Skin epidermis (tissue), 12 donors: ENCODE results near the gene MIA2.
A peak's percentile ranks its signal among the peaks of the same experiment; 100 is the strongest.

Experiments used
- H3K27ac ChIP-seq, 21 experiments: fragments of 200-600 bp; sonication (generic) in 11 of 21; one replicate each; pipeline ENCODE4 v1.5.0; 2020; ENCODE audit warnings: mild to moderate bottlenecking in 3 of 21, inconsistent platforms in 2 of 21, moderate library complexity in 2 of 21
- H3K4me3 ChIP-seq, 7 experiments: fragments of 200-600 bp; sonication (generic) in 2 of 7; one replicate each; pipeline ENCODE4 v1.5.0; 2020; ENCODE audit warnings: inconsistent platforms in 2 of 7, mild to moderate bottlenecking in 2 of 7, moderate library complexity in 1 of 7

Gene MIA2

DNA sequence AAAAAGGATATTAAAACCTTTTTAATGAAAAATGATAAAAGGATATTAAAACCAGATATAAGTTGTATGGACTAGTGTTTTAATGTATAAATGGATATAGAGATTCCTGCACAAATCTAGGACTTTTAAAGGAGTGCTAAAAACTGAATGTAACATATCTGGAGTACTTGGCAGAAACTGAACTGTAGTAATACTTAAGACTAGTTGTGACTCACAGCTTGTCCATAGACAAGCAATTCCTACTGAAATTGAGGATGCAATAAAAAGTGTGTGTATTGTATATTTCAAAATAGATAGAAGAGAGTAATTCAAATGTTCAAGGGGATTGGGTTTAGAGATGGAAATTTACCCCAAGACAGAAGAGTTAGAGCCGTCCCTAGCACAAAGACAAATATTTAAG, 138.9 kb downstream of the MIA2 start:
- H3K4me3 ChIP-seq, result no peak overlapping the region
- H3K27ac ChIP-seq, result no peak overlapping the region

DNA sequence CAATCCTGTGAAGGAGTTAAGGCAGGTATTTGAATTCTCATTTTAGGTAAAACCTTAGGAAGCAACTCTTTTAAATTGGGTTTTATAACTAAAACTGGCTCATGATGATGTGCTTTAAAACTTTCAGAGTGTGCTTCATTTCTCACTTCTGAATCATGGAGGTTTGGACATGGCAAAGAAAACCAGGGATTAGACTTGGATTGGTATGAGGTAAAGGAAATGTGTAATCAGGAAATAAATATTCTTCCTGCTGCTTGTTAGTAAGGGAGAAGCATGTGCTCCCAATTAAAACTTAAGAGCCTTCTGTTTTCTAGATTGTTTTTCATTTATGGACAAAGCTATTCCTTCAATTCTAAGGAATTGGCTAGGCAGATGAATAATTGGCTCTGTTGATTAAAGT, 141.1 kb downstream of the MIA2 start:
- H3K4me3 ChIP-seq, result no peak overlapping the region
- peak overlapping the region in 3 of 21 experiments; percentile 31 to 81 (median 74) for H3K27ac ChIP-seq

GRCh38 chr14:39376667-39377403, 143.1 kb downstream of the MIA2 start:
- Histone ChIP-seq H3K27ac (peak overlapping the region in 14 of 21 experiments; percentile 20 to 81 (median 60)), H3K4me3 (no peak overlapping the region)

GRCh38 chr14:39381366-39381765, 147.7 kb downstream of the MIA2 start:
- Histone ChIP-seq H3K4me3 (no peak overlapping the region), H3K27ac (no peak overlapping the region)

DNA sequence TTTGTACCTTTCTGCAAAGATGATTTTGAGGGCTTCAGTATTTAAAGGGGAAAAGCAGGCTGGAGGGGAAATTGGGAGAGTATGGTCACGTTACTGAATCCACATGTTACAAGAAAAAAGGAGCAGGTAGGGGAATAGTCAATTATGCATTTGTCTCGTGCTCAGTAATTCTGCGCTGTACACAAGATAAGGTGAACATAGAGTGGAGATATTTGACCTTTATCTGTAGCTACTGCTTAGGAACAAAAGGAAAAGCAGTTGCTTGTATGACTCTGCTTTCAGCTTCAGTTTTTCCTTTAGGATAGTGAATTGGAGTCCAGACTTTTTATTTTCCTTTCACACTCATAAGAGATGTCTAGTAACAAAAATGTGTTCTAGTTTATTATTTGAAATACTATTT, 148.7 kb downstream of the MIA2 start:
- Histone ChIP-seq H3K27ac (no peak overlapping the region), H3K4me3 (no peak overlapping the region)

GRCh38 chr14:39383026-39383660, 149.4 kb downstream of the MIA2 start:
- no peak overlapping the region for H3K27ac ChIP-seq
- no peak overlapping the region for H3K4me3 ChIP-seq

DNA sequence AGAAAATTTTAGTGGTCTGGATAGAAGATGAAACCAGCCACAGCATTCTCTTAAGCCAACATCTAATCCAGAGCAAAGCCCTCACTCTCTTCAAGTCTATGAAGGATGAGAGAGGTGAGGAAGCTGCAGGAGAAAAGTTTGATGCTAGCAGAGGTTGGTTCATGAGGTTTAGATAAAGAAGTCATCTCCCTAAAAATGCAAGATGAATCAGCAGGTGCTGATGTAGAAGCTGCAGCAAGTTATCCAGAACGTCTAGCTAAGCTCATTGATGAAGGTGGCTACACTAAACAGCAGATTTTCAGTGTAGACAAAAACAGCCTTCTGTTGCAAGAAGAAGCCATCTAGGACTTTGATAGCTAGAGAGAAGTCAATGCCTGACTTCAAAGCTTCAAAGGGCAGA, 150.0 kb downstream of the MIA2 start:
- no peak overlapping the region for H3K27ac ChIP-seq
- no peak overlapping the region for H3K4me3 ChIP-seq

DNA sequence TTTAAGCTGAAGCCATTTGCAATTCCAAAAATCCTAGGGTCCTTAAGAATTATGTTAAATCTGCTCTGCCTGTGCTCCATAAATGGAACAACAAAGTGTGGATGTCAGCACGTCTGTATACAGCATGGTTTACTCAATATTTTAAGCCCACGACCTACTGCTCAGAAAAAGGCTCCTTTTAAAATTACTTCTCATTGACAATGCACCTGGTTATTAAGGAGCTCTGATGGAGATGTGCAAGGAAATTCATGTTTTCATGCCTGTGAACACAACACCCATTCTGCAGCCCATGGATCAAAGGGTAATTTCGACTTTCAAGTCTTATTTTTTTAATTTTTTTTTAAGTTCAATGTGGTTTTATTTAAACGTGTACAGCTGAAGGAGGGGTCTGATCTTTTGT, 150.5 kb downstream of the MIA2 start:
- H3K4me3 ChIP-seq, result no peak overlapping the region
- H3K27ac ChIP-seq, result no peak overlapping the region

- Histone ChIP-seq H3K4me3 (no peak overlapping the region), H3K27ac (no peak overlapping the region)
These were observed 159.6 kb downstream of the MIA2 start for GRCh38 chr14:39393289-39393688.

DNA sequence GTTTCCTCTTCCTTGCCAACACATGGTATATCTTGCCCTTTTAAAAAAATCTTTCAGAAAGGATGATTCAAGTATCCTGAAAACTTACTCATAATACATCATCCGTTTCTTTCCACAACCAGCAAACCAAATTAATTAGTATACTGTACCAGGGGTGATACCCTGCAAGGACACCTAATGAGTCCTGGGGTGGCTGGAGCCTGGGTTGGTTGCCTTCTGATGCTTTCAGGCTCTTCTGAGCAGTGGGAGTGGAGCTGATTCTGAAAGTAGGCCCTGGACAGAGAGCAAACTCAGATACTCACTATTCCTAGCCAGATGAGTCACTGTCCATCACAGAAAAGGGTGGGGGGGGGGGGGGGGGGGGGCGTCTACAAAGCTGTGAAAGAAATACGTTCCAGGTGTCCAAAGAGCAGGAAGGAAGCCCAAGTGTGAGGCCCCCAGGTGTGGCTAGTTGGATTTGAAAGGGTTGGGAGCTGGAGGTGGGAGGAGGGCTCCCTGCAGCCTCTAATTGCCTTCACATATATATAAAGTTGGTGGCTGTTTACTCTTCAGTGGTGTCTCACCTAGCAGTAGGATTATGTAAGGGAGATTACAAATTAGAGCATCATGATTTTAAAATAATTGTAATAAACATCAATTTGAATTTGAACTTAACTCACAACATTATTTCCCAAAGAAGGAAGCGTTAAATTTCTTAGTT, 162.0 kb downstream of the MIA2 start:
- Histone ChIP-seq H3K4me3 (no peak overlapping the region), H3K27ac (no peak overlapping the region)

GRCh38 chr14:39396448-39396847, 162.7 kb downstream of the MIA2 start:
- H3K4me3 ChIP-seq, result no peak overlapping the region
- no peak overlapping the region for H3K27ac ChIP-seq

- Histone ChIP-seq H3K4me3 (no peak overlapping the region), H3K27ac (no peak overlapping the region)
These were observed 164.7 kb downstream of the MIA2 start for GRCh38 chr14:39398382-39398781.

- no peak overlapping the region for H3K27ac ChIP-seq
- no peak overlapping the region for H3K4me3 ChIP-seq
These were observed 172.8 kb downstream of the MIA2 start for GRCh38 chr14:39406560-39406959.

GRCh38 chr14:39416072-39416471, 182.4 kb downstream of the MIA2 start:
- Histone ChIP-seq H3K4me3 (no peak overlapping the region), H3K27ac (no peak overlapping the region)

- Histone ChIP-seq H3K27ac (no peak overlapping the region), H3K4me3 (no peak overlapping the region)
These were observed 183.3 kb downstream of the MIA2 start for GRCh38 chr14:39417014-39417413.

DNA sequence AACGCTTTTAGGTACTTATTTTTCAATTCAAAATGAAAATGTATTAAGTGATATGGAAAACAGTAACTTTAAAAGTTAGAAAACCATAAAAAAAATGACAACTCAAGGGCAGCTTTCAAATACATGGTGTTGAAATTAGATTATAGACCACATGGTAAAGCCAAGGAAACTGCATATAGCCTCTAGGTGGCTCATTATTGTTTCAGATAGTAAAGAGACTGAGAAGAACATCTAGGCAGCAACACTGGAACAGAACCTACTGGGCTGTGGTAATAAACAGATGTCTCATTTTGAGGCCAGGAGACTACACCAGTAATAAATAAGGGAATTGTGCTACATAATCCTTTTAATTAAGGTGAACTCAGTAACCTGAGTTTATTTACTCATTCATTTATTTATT, 185.6 kb downstream of the MIA2 start:
- H3K27ac ChIP-seq, result no peak overlapping the region
- H3K4me3 ChIP-seq, result no peak overlapping the region

- Histone ChIP-seq H3K27ac (no peak overlapping the region), H3K4me3 (no peak overlapping the region)
These were observed 188.5 kb downstream of the MIA2 start for GRCh38 chr14:39422243-39422642.

DNA sequence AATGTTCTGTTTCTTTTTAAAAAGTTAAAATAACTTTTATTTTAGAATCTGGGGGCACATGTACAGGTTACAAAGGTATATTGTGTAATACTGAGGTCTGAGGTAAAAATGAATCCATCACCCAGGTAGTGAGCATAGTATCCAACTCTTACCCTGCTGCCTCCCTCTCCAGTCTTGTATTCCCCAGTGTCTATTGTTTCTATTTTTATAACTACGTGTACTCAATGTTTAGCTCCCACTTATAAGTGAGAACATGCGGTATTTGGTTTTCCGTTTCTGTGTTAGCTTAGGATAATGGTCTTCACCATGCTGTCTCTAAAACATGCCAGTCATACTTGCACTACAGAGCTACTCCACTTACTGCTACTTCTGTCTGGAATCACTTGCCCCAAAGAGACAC, 190.1 kb downstream of the MIA2 start:
- Histone ChIP-seq H3K4me3 (no peak overlapping the region), H3K27ac (no peak overlapping the region)

DNA sequence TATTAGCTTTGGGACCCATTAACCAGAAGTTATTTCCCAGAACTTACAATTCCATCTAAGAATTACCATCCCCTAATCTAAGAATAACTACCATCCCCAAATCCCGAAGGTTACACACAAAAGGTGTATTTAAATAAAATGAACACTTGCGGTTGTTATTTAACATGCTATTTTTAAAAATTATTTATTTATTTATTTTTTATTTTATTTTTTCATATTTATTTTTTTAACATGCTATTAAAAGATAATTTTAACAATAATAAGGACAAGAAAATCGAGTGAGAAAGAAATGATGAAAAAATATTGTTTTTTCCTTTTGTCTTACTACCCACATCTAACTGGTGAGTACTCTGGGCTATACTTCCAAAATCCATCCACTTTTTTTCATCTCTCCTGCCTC, 192.2 kb downstream of the MIA2 start:
- H3K27ac ChIP-seq, result no peak overlapping the region
- no peak overlapping the region for H3K4me3 ChIP-seq

GRCh38 chr14:39426605-39427004, 192.9 kb downstream of the MIA2 start:
- H3K4me3 ChIP-seq, result no peak overlapping the region
- H3K27ac ChIP-seq, result peak overlapping the region in 2 of 21 experiments; percentile 39 to 68

GRCh38 chr14:39428118-39428517, 194.4 kb downstream of the MIA2 start:
- no peak overlapping the region for H3K27ac ChIP-seq
- H3K4me3 ChIP-seq, result no peak overlapping the region
